Body of pancreas (tissue), 4 donors: ENCODE results near the gene MAP3K2.

Experiments
- POLR2A ChIP-seq, 3 donors: fragments of 450-650 bp; IDR thresholded peaks; one replicate each; pipeline ENCODE4 v1.6.1; 2016; ENCODE audit warnings: antibody characterized with exemption in 3 of 3, mild to moderate bottlenecking in 2 of 3
- TF ChIP-seq, protein P1 (sequence below), 7 experiments: fragments of 450-650 bp in 4 of 7; fragments of 200-600 bp in 3 of 7; sonication (generic) in 3 of 7; IDR thresholded peaks; one replicate each; pipeline ENCODE4 v1.5.1; 2016 to 2019; ENCODE audit warnings: antibody characterized with exemption in 7 of 7

DNA sequence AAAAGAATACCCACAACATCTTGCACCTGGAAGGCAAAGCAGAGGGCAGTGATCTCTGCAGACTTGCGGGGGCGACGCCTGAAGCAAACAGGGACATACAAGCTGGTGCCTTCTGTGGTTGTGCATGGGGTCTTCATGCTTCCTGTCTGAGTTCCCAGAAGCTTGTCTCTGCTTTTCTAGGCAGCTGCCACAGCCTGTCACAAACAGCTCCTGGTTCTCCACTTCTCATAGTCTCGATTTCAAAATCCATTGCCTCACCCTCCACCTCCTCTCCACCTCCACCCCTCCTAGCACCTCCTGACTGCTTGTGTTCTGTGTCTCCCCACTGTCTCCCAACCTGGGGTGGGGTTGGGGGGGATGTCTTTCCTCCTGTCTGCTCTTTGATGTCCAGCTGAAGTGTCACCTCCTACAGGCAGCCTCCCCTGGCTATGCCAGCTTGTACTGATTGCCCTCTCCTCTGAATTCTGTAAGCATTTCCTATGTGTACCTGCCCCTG, 28.8 kb upstream of the MAP3K2 start:
- TF ChIP-seq, protein P1, sequence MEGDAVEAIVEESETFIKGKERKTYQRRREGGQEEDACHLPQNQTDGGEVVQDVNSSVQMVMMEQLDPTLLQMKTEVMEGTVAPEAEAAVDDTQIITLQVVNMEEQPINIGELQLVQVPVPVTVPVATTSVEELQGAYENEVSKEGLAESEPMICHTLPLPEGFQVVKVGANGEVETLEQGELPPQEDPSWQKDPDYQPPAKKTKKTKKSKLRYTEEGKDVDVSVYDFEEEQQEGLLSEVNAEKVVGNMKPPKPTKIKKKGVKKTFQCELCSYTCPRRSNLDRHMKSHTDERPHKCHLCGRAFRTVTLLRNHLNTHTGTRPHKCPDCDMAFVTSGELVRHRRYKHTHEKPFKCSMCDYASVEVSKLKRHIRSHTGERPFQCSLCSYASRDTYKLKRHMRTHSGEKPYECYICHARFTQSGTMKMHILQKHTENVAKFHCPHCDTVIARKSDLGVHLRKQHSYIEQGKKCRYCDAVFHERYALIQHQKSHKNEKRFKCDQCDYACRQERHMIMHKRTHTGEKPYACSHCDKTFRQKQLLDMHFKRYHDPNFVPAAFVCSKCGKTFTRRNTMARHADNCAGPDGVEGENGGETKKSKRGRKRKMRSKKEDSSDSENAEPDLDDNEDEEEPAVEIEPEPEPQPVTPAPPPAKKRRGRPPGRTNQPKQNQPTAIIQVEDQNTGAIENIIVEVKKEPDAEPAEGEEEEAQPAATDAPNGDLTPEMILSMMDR (IDR thresholded peaks at IDR 0.05), result no peak
- no peak for TF ChIP-seq POLR2A (IDR thresholded peaks at IDR 0.05)
